GM12878 (cell line): Measurements from ENCODE around the gene HDHD2.

Experiments
- POLR2AphosphoS2 ChIP-seq: IDR thresholded peaks from 2 replicates; pipeline ENCODE4 v1.6.1; 2011; ENCODE audit warnings: low read depth, mild to moderate bottlenecking, low read length, improper control_type of control experiment, moderate library complexity
- SMAD5 ChIP-seq: IDR thresholded peaks from 2 replicates; pipeline ENCODE4 v1.6.1; 2016; ENCODE audit warnings: antibody characterized with exemption, low read depth
- TCF7 ChIP-seq: IDR thresholded peaks from 2 replicates; pipeline ENCODE4 v1.6.1; 2014; ENCODE audit warnings: antibody characterized with exemption, borderline replicate concordance
- TF ChIP-seq, protein P1 (sequence below): IDR thresholded peaks from 2 replicates; pipeline ENCODE4 v1.6.1; 2012; ENCODE audit warnings: improper control_type of control experiment, low read depth, low read length; ENCODE audit not compliant: insufficient replicate concordance

- TF ChIP-seq, protein P1, sequence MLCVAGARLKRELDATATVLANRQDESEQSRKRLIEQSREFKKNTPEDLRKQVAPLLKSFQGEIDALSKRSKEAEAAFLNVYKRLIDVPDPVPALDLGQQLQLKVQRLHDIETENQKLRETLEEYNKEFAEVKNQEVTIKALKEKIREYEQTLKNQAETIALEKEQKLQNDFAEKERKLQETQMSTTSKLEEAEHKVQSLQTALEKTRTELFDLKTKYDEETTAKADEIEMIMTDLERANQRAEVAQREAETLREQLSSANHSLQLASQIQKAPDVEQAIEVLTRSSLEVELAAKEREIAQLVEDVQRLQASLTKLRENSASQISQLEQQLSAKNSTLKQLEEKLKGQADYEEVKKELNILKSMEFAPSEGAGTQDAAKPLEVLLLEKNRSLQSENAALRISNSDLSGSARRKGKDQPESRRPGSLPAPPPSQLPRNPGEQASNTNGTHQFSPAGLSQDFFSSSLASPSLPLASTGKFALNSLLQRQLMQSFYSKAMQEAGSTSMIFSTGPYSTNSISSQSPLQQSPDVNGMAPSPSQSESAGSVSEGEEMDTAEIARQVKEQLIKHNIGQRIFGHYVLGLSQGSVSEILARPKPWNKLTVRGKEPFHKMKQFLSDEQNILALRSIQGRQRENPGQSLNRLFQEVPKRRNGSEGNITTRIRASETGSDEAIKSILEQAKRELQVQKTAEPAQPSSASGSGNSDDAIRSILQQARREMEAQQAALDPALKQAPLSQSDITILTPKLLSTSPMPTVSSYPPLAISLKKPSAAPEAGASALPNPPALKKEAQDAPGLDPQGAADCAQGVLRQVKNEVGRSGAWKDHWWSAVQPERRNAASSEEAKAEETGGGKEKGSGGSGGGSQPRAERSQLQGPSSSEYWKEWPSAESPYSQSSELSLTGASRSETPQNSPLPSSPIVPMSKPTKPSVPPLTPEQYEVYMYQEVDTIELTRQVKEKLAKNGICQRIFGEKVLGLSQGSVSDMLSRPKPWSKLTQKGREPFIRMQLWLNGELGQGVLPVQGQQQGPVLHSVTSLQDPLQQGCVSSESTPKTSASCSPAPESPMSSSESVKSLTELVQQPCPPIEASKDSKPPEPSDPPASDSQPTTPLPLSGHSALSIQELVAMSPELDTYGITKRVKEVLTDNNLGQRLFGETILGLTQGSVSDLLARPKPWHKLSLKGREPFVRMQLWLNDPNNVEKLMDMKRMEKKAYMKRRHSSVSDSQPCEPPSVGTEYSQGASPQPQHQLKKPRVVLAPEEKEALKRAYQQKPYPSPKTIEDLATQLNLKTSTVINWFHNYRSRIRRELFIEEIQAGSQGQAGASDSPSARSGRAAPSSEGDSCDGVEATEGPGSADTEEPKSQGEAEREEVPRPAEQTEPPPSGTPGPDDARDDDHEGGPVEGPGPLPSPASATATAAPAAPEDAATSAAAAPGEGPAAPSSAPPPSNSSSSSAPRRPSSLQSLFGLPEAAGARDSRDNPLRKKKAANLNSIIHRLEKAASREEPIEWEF: no peak
- TF ChIP-seq POLR2AphosphoS2 (no peak), TCF7 (no peak), SMAD5 (no peak)
These were observed 69.4 kb downstream of the HDHD2 start for GRCh38 chr18:47080872-47081271.
